CD14-positive monocyte (primary cell): ENCODE measurements around the gene TSC22D1. TPM values are rescaled to one million over a fixed set of nuclear protein-coding genes. Genes with fewer than 3 reads are reported as not detected.
"Not testable (repeated sequence)": the region's sequence is repeated elsewhere in the genome, so short reads cannot be mapped to it uniquely, and the experiment has no call there.

ENCODE experiments used
- DNase-seq, 3 donors: peaks; one replicate each; pipeline ENCODE4 v3.0.0-alpha.2; 2011 to 2022
- H2AFZ ChIP-seq: 2 replicates; pipeline ENCODE4 v1.6.0; 2012; ENCODE audit warnings: mild to moderate bottlenecking, low read depth, low read length, inconsistent platforms; ENCODE audit not compliant: insufficient read depth, poor library complexity, severe bottlenecking
- H3K27ac ChIP-seq, 2 donors: 1 replicate in 1 of 2; 2 replicates in 1 of 2; pipeline ENCODE4 v1.5.1; 2012 to 2013; ENCODE audit warnings: low read length in 2 of 2, control low read depth in 1 of 2, inconsistent platforms in 1 of 2, low read depth in 1 of 2, mild to moderate bottlenecking in 1 of 2
- H3K27me3 ChIP-seq, 2 donors: one replicate each; pipeline versions ENCODE4 v1.6.0 to v1.6.1; 2011 to 2013; ENCODE audit warnings: low read length in 2 of 2; ENCODE audit not compliant: control insufficient read depth in 2 of 2, insufficient read depth in 2 of 2
- H3K36me3 ChIP-seq, 2 donors: replicated peaks in 1 of 2; 1 replicate in 1 of 2; 2 replicates in 1 of 2; pipeline versions ENCODE4 v1.5.1 to v1.6.1; 2012 to 2013; ENCODE audit warnings: low read length in 2 of 2, control low read depth in 1 of 2, inconsistent platforms in 1 of 2, mild to moderate bottlenecking in 1 of 2; ENCODE audit not compliant: insufficient read depth in 2 of 2, control insufficient read depth in 1 of 2
- H3K4me1 ChIP-seq, 2 donors: 1 replicate in 1 of 2; 2 replicates in 1 of 2; pipeline versions ENCODE4 v1.5.1 to v1.6.1; 2012 to 2013; ENCODE audit warnings: low read length in 2 of 2, control low read depth in 1 of 2, inconsistent platforms in 1 of 2, mild to moderate bottlenecking in 1 of 2, moderate library complexity in 1 of 2; ENCODE audit not compliant: insufficient read depth in 2 of 2, control insufficient read depth in 1 of 2
- H3K4me2 ChIP-seq: replicated peaks from 2 replicates; pipeline ENCODE3; 2012; ENCODE audit warnings: low read length, moderate library complexity, mild to moderate bottlenecking; ENCODE audit not compliant: poor library complexity, severe bottlenecking; ENCODE audit errors: extremely low read depth
- H3K4me3 ChIP-seq, 3 experiments: fragments of 200-600 bp in 1 of 3; sonication (generic) in 1 of 3; replicated peaks in 1 of 3; 1 replicate in 2 of 3; 2 replicates in 1 of 3; pipeline ENCODE4 v1.5.1; 2011 to 2013; ENCODE audit warnings: low read length in 3 of 3, mild to moderate bottlenecking in 3 of 3, control low read depth in 2 of 3, low read depth in 2 of 3, inconsistent platforms in 1 of 3, moderate library complexity in 1 of 3
- H3K79me2 ChIP-seq: 2 replicates; pipeline ENCODE4 v1.6.0; 2012; ENCODE audit warnings: mild to moderate bottlenecking, control low read depth, inconsistent platforms, low read length, moderate library complexity; ENCODE audit not compliant: insufficient read depth
- H3K9ac ChIP-seq: 2 replicates; pipeline ENCODE4 v1.6.0; 2017; ENCODE audit warnings: low read length, mild to moderate bottlenecking; ENCODE audit not compliant: insufficient read depth, poor library complexity, severe bottlenecking
- H3K9me3 ChIP-seq, 2 donors: replicated peaks in 1 of 2; 1 replicate in 1 of 2; 2 replicates in 1 of 2; pipeline versions ENCODE4 v1.5.1 to v1.6.1; 2012 to 2013; ENCODE audit warnings: low read length in 2 of 2, control low read depth in 1 of 2; ENCODE audit not compliant: control insufficient read depth in 1 of 2, insufficient read depth in 1 of 2
- H4K20me1 ChIP-seq: 2 replicates; pipeline ENCODE4 v1.6.0; 2012; ENCODE audit warnings: mild to moderate bottlenecking, low read length, control low read depth, moderate library complexity; ENCODE audit not compliant: insufficient read depth
- H3K27ac Mint-ChIP-seq, 7 donors: one replicate each; pipeline ENCODE4 v1.8.0; 2020; ENCODE audit warnings: mild to moderate bottlenecking in 7 of 7, mixed read lengths in 7 of 7, moderate library complexity in 6 of 7, inconsistent platforms in 2 of 7
- H3K27me3 Mint-ChIP-seq, 3 donors: one replicate each; pipeline ENCODE4 v1.8.0; 2021 to 2022; ENCODE audit warnings: low read depth in 3 of 3, mild to moderate bottlenecking in 3 of 3, mixed read lengths in 3 of 3, moderate library complexity in 3 of 3, inconsistent platforms in 1 of 3
- H3K36me3 Mint-ChIP-seq, 2 donors: one replicate each; pipeline ENCODE4 v1.8.0; 2020; ENCODE audit warnings: mixed read lengths in 2 of 2, inconsistent platforms in 1 of 2, mild to moderate bottlenecking in 1 of 2
- H3K4me1 Mint-ChIP-seq: one replicate; pipeline ENCODE4 v1.8.0; 2020; ENCODE audit warnings: mild to moderate bottlenecking, mixed read lengths
- H3K4me3 Mint-ChIP-seq, 2 donors: one replicate each; pipeline ENCODE4 v1.8.0; 2020; ENCODE audit warnings: mild to moderate bottlenecking in 2 of 2, mixed read lengths in 2 of 2, moderate library complexity in 1 of 2
- H3K9me3 Mint-ChIP-seq, 7 donors: one replicate each; pipeline ENCODE4 v1.8.0; 2020 to 2022; ENCODE audit warnings: mixed read lengths in 7 of 7, mild to moderate bottlenecking in 6 of 7, moderate library complexity in 6 of 7, inconsistent platforms in 2 of 7
- WGBS: methylation state at CpG from one replicate; pipeline ENCODE4 v1.1.5; 2013; ENCODE audit warnings: missing lambda C conversion rate; ENCODE audit not compliant: insufficient coverage; 5-methylcytosine and 5-hydroxymethylcytosine counted together
- intact Hi-C, 2 donors: fragments of 100-400 bp; cut with micrococcal nuclease; formaldehyde crosslinking; loops; one replicate each; pipeline versions ENCODE4 v1.15.0 to v1.15.1; 2023
- polyA plus RNA-seq, 3 donors: library from polyadenylated mRNA; depleted of rRNA in 1 of 3; unstranded in 2 of 3; stranded (reverse) in 1 of 3; fragments of 300-500 nt in 2 of 3; fragments of >200 nt in 1 of 3; fragmentation: Illumina TruSeq in 2 of 3; gene quantifications; 1 replicate in 2 of 3; 2 replicates in 1 of 3; pipeline ENCODE4 v1.2.3, GENCODE V29; 2012 to 2021
- TF ChIP-seq, protein P1 (sequence below): fragments of 200-600 bp; IDR thresholded peaks from one replicate; pipeline ENCODE4 v1.8.0; 2022; ENCODE audit warnings: antibody characterized with exemption, mild to moderate bottlenecking

The TSC22D1 gene
- polyA plus RNA-seq, 3 donors, result 1.9 to 10.4 (median 3.1) TPM

DNA sequence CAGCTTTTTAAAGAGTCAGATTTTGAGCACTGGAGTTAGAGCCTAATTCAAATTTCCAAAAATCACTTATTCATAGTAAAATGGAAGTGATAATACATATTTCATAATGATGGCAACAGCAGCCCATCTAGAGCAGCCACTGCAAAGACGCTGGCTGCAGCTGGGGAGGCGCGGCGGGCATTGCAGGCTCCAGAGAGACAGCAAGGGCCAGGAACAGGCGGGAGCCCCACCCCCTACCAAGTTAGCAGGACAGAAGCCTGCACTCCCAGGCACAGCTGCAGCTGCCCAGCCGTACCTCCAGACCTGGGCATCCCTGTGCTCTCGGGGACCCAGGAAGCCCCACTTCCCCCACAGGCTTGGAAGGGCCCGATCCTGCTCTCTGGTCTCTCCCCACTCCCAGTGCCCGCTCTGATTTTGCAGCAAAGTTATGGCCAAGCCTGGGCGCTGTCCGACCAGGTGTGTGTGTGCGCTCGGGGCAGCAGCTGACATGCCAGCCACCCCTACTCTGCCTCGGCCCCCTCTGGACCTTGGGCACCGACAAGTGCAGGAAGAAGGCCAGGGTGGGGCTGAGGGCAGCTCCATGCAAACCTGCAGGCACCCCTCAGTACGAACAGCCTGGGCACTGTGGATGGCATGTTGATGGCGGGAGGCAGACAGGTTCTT is 117.7 kb downstream of the TSC22D1 start:
- no peaks in the 10 kb centered on the region for H3K79me2 ChIP-seq

DNA sequence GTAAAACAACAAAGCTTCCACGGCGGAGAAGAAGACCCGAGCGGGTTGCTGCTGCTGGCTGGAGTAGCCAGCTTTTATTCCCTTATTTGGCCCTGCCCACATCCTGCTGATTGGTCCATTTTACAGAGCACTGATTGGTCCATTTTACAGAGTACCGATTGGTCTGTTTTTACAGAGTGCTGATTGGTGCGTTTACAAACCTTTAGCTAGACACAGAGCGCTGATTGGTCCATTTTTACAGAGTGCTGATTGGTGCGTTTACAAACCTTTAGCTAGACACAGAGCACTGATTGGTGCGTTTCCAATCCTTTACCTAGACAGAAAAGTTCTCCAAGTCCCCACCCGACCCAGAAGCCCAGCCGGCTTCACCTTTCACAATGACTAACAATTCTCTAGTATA is 119.9 kb downstream of the TSC22D1 start:
- peaks cover 3 to 20% (median 11%) of the 10 kb centered on the region in 7 donors for H3K9me3 Mint-ChIP-seq
- H3K27me3 ChIP-seq, H3K4me1 ChIP-seq, H3K27ac Mint-ChIP-seq, H3K27me3 Mint-ChIP-seq, H3K27ac ChIP-seq, H3K4me3 Mint-ChIP-seq, H3K4me3 ChIP-seq, H3K4me1 Mint-ChIP-seq, H3K9ac ChIP-seq, H3K36me3 ChIP-seq, intact Hi-C loops, H2AFZ ChIP-seq, DNase-seq, H3K4me2 ChIP-seq, H3K79me2 ChIP-seq, H4K20me1 ChIP-seq: not testable (repeated sequence)
- peaks cover 0 to 12% of the 10 kb centered on the region in 2 donors for H3K9me3 ChIP-seq
- WGBS, result 97% methylated on average over 8 of the region's 11 CpGs
- H3K36me3 Mint-ChIP-seq, result peaks cover 4 to 13% of the 10 kb centered on the region in 2 donors

More for the DNA sequence above, 117.7 kb downstream of the TSC22D1 start:
- Histone ChIP-seq H3K36me3 (no peaks in the 10 kb centered on the region), H3K9me3 (peaks cover 0 to 12% of the 10 kb centered on the region in 2 donors), H3K27ac (no peak overlapping the region), H3K27me3 (no peaks in the 10 kb centered on the region), H3K4me2 (no peak overlapping the region), H4K20me1 (no peaks in the 10 kb centered on the region), H3K4me1 (no peaks in the 10 kb centered on the region), H2AFZ (no peak overlapping the region), H3K9ac (no peak overlapping the region), H3K4me3 (no peak overlapping the region)
- 98% methylated on average over 12 of the region's 17 CpGs for WGBS
- H3K4me3 Mint-ChIP-seq, result no peak overlapping the region
- H3K27ac Mint-ChIP-seq, result peak overlapping the region in 1 of 7 donors; percentile 70
- no peaks in the 10 kb centered on the region for H3K27me3 Mint-ChIP-seq
- peaks cover 3 to 20% (median 11%) of the 10 kb centered on the region in 7 donors for H3K9me3 Mint-ChIP-seq
- H3K4me1 Mint-ChIP-seq, result peaks cover 2% of the 10 kb centered on the region
- H3K36me3 Mint-ChIP-seq, result peaks cover 4 to 13% of the 10 kb centered on the region in 2 donors
- TF ChIP-seq, protein P1, sequence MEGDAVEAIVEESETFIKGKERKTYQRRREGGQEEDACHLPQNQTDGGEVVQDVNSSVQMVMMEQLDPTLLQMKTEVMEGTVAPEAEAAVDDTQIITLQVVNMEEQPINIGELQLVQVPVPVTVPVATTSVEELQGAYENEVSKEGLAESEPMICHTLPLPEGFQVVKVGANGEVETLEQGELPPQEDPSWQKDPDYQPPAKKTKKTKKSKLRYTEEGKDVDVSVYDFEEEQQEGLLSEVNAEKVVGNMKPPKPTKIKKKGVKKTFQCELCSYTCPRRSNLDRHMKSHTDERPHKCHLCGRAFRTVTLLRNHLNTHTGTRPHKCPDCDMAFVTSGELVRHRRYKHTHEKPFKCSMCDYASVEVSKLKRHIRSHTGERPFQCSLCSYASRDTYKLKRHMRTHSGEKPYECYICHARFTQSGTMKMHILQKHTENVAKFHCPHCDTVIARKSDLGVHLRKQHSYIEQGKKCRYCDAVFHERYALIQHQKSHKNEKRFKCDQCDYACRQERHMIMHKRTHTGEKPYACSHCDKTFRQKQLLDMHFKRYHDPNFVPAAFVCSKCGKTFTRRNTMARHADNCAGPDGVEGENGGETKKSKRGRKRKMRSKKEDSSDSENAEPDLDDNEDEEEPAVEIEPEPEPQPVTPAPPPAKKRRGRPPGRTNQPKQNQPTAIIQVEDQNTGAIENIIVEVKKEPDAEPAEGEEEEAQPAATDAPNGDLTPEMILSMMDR, result no peak
- DNase-seq, result no peak
- intact Hi-C loops, result no loop called here
